Right renal pelvis (tissue), 4 donors: ENCODE results near the gene ANKRD36C. TPM values are rescaled to one million over a fixed set of nuclear protein-coding genes. Genes with fewer than 3 reads are reported as not detected.
"Not testable (repeated sequence)": the region's sequence is repeated elsewhere in the genome, so short reads cannot be mapped to it uniquely, and the experiment has no call there.

ENCODE experiments used
- DNase-seq, 4 donors: peaks; one replicate each; pipeline ENCODE4 v3.0.0-alpha.2; 2013; ENCODE audit warnings: low read depth in 4 of 4, low spot score in 3 of 4, missing footprints in 1 of 4
- polyA plus RNA-seq, 4 donors: library from polyadenylated mRNA; unstranded; fragments of 120-200 nt; gene quantifications; one replicate each; pipeline ENCODE4 v1.2.1, GENCODE V29; 2013; ENCODE audit not compliant: insufficient read length in 4 of 4

ANKRD36C gene
- polyA plus RNA-seq, 4 donors = 10.0 to 18.1 (median 13.9) TPM

DNA sequence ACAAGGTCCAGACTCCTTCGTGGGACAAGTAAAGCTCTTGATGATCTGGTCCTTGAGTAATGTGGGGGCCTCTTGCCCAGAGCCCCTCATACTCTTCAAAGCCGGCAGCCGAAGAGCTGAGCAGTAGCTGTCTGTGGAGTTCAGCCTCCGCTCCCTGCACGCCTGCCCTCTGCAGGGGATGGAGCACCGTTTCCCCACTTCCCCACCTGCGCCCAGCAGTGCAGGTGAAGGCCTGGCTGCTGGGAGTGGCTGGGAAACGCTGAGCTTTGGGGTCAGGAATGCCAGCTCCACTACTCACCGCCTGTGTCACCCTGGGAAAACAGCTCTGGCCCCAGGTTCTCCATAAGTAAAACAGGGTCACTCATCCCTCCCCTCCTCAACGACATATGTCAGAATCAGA lies 18.2 kb upstream of the ANKRD36C start:
- not testable (repeated sequence) for DNase-seq

DNA sequence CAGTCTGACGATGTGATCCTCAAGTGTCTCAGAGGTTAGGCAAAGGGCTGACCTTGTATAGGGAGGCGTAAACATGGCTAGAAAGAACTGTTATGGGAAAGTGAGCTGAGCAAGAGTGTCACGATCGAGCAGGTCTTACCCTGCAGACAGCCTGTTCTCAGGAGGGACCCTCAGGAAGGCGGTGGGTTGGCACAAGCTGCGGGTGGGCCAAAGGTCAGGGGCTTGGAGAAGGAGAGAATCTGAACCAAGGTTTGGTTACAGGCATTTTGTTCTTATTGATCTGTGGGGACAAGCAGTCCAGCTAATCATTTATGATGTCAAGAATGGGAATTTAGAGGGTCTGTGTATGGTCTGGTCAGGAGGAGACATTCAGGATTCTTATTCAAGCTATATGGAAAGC lies 16.4 kb upstream of the ANKRD36C start:
- not testable (repeated sequence) for DNase-seq

DNA sequence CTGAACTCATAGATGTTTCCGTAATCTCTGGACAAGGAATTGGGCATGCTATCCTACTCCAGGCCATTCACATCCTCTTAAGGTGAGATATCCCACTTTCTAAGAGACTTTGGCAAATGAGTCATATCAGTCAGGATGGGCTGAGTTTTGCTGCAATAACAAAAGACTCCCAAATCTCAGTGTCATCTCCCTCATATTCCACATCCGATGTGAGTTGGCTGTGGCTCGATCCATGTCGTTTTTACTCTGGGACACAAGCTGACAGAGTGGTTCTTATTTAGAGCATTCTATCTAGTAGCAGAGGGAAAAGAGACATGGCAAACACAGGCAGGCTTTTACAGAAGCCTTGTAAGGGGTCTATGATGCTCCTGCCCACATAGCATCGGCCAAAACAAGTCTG lies 14.6 kb upstream of the ANKRD36C start:
- not testable (repeated sequence) for DNase-seq

DNA sequence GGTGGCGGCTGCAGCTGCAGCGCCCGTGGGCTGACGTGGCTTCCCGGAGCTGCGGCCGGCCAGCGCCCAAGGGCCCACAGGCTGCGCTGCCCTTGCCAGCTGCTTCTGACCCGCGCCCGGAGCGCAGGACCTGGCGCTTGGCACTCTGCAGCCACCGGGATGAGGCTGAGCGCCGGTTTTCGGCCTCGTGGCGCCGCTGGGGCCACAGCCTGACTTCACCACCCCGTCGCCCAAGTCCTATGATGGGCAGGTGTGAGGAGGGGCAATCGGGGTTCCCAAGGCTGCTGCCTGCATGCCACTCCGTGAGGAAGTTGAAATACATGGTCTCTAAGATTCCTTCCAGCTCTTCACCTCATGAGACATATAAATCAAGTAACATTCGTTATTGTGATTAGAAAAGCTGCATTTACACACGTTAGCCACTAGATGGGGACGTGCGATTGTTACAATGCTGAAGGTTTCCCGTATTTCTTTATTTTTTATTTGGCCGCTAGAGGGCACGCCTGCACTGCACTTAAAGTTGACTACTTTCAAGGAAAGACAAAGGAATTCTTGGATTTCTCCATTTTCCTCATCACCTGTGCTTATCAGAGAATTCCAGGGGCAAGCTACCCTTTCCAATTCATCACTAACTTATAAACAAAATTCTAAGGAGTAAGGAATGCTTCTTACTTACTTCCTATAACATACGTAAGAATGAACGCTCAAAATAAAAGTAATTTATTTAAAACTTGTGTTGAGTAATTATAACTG lies 1.1 kb upstream of the ANKRD36C start:
- DNase-seq = peak in 1 of 4 donors; percentile 8

DNA sequence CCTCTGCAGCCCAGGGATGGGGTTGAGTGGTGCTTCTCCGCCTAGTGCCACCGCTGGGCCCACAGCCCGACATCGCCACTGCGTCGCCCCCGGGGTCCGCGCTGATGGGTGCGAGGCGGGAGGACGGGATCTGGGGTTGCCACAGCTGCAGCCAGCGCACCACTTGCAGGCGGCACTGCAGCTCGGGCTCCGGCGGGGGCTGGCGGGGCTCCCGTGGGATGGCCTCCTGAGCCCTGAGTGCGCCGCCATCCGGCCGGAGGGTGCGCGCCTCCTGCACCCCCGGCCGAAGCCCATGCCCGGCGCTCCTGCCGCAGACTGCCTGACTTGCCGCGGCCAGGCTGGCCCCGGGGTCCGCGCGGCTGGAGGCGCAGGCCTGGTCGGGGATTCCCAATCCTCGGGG lies 478 bp upstream of the ANKRD36C start:
- not testable (repeated sequence) for DNase-seq

DNA sequence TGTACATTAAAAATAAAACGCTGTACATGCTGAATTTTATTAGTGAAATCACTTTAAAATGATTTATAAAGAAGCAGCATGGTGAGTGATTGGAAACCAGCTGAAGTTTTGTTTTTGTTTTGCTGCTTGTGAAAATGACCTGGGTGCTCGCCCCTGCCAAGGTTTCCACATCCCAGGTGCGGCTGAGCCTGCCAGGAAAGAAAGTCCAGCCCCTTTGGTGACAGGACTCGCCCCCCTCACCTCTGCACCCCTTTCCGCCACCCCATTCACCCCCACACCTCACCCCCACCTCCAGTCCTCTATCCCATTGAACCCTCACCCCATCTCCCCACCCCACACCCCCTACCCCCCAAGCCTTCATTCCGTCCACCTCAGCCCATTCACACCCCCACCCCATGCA lies 740 bp downstream of the ANKRD36C start:
- DNase-seq = not testable (repeated sequence)

DNA sequence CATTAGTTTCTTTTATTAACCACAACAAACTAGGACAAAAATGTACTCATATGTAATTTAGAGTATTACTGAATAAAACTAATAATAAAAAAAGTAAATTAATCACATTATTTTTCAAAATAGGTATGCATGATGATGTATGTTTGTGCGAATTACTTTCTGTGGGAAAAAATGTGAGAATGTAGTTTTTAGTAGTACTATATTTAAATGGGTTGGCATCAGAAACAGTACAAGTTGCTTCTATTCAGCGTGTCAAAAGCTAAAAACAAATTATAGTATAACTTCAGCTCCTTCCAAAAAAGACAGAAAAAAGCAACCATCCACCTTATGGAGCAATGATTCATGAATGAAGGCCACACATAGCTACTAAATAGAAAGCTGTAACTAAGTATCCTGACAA lies 40.0 kb downstream of the ANKRD36C start:
- not testable (repeated sequence) for DNase-seq

DNA sequence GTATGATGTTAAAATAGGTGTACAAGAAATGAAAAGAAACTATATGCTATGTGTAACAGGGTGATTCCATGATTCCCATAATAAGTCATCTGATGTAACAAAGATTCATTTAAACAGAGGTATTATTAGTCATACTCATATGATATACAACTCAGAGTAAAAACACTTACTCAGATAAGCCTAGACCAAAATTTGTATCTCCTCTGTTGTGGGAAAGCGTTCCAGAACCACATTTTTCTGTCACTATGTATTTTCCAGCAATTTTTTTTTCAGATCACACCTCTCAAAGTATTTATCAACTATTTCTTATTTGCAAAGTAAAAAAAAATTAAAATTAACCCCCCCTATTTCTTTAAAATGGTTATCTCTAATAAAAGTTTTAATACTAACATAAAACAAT lies 43.6 kb downstream of the ANKRD36C start:
- DNase-seq = not testable (repeated sequence)

DNA sequence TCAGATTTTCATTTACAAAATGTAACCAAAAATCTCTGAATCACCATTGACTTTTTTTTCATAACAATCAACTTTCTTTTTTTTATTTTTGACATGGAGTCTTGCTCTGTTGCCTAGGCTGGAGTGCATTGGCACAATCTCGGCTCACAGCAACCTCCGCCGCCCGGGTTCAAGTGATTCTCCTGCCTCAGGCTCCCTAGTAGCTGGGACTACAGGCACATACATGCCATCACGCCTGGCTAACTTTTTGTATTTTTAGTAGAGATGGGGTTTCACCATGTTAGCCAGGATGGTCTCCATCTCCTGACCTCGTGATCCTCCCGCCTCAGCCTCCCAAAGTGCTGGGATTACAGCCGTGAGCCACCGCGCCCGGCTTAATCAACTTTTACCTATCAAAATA lies 51.7 kb downstream of the ANKRD36C start:
- not testable (repeated sequence) for DNase-seq

DNA sequence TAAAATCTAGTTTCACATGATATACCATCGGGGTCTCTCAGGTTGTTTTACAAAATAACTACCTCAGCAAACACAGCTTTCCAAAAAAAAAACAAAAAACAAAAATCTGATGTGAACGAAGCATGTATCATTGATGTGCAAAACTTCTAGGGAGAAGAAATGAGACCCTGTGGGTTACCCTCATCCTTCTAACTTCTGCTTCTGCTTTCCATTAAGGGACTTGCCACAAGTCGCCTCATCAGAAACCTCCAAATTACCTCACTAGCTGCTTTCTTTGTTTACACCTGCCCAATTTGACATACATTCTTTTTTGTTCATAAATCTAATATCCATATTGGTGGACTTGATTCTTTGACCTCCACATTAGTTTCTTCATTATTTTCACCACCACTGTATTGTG lies 60.9 kb downstream of the ANKRD36C start:
- DNase-seq = not testable (repeated sequence)

DNA sequence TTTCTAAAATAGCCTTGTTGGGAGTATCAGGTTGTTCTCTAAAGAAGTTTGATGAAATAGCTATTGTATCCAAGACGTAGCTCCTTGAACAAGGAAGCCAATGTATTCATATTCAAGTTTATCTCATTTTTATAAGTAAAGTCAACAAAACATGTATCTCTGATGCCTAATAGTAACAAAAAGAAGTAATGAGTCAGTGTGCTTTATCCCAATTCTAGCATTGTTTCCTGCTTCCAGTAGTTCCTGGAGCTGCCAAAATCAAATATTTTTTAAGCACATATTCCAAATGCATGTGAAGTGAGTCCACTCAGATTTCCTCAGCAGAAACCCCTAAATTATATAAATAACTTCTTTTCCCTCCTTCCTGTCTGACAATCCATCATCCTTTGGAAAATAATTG lies 74.6 kb downstream of the ANKRD36C start:
- not testable (repeated sequence) for DNase-seq

DNA sequence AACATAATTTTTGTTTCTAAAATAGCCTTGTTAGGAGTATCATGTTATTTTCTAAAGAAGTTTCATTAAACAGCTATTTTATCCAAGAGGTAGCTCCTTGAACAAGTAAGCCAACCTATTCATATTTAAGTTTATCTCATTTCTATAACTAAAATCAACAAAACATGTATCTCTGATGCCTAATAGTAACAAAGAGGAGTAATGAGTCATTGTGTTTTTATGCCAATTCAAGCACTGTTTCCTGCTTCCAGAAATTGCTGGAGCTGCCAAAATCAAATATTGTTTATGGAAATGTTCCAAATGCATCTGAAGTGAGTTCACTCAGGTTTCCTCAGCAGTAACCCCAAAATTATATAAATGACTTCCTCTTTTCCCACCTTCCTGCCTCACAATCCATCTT lies 76.5 kb downstream of the ANKRD36C start:
- not testable (repeated sequence) for DNase-seq

DNA sequence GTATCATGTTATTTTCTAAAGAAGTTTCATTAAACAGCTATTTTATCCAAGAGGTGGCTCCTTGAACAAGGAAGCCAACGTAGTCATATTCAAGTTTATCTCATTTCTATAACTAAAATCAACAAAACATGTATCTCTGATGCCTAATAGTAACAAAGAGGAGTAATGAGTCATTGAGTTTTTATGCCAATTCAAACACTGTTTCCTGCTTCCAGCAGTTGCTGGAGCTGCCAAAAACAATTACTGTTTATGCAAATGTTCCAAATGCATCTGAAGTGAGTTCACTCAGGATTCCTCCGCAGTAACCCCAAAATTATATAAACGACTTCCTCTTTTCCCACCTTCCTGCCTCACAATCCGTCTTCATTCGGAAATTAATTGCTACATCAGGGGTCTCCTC lies 80.2 kb downstream of the ANKRD36C start:
- not testable (repeated sequence) for DNase-seq

DNA sequence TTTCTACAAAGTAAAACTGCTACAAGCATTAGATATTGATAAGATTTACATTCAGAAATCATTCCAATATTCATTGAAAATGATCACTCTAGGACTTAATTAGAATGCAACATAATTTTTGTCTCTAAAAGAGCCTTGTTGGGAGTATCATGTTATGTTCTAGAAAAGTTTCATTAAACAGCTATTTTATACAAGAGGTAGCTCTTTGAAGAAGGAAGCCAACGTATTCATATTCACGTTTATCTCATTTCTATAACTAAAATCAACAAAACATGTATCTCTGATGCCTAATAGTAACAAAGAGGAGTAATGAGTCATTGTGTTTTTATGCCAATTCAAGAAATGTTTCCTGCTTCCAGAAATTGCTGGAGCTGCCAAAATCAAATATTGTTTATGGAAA lies 97.2 kb downstream of the ANKRD36C start:
- not testable (repeated sequence) for DNase-seq

DNA sequence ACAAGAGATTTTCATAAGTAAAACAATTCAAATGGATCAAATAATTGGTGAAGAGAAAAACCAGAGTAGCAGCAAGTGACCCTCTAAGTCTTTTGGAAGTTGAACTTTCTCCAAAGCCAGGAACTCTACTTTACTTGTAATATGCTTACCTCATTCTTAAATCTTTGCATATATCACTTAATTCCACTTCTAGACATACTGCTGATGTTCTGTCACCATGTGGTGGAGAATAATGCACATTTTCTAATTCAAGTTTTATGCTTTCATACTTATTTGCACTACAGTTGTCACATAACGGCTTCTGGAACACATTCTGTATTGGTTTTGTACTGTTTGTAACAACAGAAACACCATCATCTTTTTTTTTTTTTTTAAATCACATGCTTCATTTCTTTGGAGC lies 123.7 kb downstream of the ANKRD36C start:
- not testable (repeated sequence) for DNase-seq

DNA sequence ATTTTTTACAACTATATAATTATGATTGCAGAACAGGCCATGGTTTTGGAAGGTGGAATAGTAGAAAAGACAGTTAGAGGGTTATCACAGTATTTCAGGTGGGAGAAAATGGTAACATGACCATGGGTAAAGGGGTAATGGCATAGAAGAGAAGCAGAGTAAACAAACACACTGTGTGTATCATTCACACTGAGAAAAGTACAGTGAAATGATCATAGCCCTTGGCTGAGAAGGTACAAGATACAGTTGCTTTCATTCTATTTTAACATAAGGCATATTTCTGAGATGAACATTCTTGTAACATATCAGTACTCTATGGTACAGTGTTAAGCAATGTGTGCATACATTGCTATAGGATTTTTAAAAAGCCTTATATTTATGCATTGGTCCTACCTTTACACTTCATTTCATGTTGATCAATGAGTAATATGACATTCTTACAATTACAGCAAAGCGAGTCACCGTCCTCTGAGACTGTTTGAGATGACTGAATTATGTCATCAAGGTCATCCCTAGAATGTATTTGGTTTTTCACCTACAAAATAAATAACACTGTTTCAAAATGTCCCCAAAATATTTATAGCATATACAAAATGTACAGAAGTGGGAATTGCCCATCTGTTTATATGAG lies 124.5 kb downstream of the ANKRD36C start:
- not testable (repeated sequence) for DNase-seq

DNA sequence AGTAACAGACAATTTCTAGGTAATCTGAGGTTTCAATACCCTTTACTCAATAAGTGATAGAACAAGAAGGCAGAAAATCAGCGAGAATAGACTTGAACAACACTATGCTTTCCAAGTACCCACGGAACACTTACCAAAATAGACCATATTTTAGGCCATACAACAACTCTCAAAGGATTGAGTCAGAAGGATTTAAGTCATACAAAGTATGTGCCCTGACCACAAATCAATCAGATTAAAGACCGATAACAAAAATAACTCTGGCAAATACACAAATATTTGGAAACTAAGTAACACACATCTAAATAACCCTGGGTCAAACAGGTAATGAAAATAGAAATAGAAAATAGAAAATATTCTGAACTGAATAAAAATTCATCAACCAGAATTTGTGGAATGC lies 129.5 kb downstream of the ANKRD36C start:
- not testable (repeated sequence) for DNase-seq

DNA sequence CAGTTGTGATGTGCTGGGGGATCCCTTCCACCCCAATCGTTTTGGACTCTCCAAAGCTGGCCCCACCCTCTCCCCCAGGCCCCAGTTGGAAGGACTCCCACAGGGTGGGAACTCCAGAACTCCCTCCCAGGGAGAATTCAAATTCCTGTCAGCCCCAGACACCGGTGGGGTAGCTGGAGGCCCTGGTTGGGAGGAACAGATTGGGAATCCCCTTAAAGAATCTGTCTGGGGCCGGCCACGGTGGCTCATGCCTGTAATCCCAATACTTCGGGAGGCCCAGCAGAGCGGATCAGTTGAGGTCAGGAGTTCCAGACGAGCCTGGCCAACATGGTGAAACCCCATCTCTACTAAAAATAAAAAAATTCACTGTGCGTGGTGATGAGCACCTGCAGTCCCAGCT lies 155.5 kb downstream of the ANKRD36C start:
- DNase-seq = no peak

DNA sequence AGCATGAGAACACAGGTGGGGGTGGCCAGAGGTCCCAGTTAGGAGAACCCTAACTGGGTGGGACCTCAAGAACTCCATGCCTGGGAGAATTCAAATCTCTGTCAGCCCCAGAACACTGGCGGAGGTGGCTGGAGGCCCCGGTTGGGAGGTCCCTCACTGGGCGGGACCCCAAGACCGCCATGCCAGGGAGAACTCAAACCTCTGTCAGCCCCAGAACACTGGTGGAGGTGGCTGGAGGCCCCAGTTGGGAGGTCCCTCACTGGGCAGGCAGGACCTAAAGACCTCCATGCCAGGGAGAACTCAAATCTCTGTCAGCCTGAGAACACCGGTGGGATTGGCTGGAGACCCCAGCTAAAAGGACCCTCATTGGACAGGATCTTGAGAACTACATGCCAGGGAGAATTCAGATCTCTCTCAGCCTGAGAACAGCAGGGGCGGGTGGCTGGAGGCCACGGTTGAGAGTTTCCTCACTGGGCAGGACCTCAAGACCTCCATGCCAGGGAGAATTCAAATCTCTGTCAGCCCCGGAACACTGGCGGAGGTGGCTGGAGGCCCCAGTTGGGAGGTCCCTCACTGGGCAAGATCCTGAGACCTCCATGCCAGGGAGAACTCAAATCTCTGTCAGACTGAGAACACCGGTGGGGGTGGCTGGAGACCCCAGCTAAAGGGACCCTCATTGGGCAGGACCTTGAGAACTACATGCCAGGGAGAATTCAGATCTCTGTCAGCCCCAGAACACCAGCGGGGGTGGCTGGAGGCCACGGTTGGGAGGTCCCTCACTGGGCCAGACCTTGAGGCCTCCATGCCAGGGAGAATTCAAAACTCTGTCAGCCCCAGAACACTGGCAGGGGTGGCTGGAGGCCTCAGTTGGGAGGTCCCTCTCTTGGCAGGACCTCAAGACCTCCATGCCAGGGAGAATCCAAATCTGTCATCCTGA lies 157.3 kb downstream of the ANKRD36C start:
- not testable (repeated sequence) for DNase-seq

DNA sequence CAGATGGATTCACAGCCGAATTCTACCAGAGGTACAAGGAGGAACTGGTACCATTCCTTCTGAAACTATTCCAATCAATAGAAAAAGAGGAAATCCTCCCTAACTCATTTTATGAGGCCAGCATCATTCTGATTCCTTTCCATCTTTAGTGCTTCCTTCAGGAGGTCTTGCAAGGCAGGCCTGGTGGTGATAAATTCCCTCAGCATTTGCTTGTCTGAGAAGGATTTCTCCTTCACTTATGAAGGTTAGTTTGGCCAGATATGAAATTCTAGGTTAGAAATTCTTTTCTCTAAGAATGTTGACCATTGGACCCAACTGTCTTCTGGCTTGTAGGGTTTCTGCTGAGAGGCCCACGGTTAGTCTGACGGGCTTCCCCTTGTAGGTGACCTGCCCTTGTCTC lies 167.4 kb downstream of the ANKRD36C start:
- DNase-seq = not testable (repeated sequence)

DNA sequence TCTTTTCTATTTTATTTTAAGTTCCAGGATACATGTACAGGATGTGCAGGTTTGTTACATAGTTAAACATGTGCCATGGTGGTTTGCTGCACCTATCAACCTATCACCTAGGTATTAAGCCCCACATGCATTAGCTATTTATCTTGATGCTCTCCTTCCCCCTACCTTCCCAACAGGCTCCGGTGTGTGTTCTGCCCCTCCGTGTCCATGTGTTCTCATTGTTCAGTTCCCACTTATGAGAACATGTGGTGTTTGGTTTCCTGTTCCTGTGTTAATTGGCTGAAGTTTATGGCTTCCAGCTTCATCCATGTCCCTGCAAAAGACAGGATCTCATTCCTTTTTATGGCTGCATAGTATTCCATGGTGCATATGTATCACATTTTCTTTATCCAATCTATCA lies 174.1 kb downstream of the ANKRD36C start:
- DNase-seq = not testable (repeated sequence)
